ENCODE results near the gene NDUFS7. TPM values are rescaled to one million over a fixed set of nuclear protein-coding genes. Genes with fewer than 3 reads are reported as not detected.
A peak's percentile ranks its signal among the peaks of the same experiment; 100 is the strongest.

Gene NDUFS7
- total RNA-seq: 95.8 and 101 TPM in 2 replicates
- 224 and 352 TPM in 2 replicates for polyA plus RNA-seq
- 111 and 137 TPM in 2 replicates for polyA plus RNA-seq (2011; cell fraction: cytosol; rRNA removed)
- 63.3 and 66.9 TPM in 2 replicates for polyA plus RNA-seq (2011; cell fraction: nucleus; rRNA removed)
- polyA plus RNA-seq (2012): 59.2 and 90.6 TPM in 2 replicates
- 31.8 and 37.6 TPM in 2 replicates for polyA minus RNA-seq
- 142 TPM for polyA minus RNA-seq (2011; cell fraction: cytosol; rRNA and poly(A)+ RNA removed)
- polyA minus RNA-seq (2011; cell fraction: nucleus; rRNA and poly(A)+ RNA removed): 14.0 and 19.4 TPM in 2 replicates
- percentile 55 among the genes with signal in this experiment for Bru-seq, nascent RNA
- BruChase-seq, experiment 1, labeled RNA remaining after a 6-hour chase: percentile 66 among the genes with signal in this experiment
- BruChase-seq, experiment 2, labeled RNA remaining after a 2-hour chase: percentile 76 among the genes with signal in this experiment
- long read RNA-seq, transcript NDUFS7-202 (7 exons, 2,818 nt): minor isoform, 14 of 633 reads
- long read RNA-seq, transcript NDUFS7-201 (8 exons, 1,039 nt): major isoform, 458 of 633 reads
- long read RNA-seq, partial matches to known transcripts: 141 of 633 reads
- long read RNA-seq, other reads (novel, unspliced or antisense): 14 of 633 reads

DNA sequence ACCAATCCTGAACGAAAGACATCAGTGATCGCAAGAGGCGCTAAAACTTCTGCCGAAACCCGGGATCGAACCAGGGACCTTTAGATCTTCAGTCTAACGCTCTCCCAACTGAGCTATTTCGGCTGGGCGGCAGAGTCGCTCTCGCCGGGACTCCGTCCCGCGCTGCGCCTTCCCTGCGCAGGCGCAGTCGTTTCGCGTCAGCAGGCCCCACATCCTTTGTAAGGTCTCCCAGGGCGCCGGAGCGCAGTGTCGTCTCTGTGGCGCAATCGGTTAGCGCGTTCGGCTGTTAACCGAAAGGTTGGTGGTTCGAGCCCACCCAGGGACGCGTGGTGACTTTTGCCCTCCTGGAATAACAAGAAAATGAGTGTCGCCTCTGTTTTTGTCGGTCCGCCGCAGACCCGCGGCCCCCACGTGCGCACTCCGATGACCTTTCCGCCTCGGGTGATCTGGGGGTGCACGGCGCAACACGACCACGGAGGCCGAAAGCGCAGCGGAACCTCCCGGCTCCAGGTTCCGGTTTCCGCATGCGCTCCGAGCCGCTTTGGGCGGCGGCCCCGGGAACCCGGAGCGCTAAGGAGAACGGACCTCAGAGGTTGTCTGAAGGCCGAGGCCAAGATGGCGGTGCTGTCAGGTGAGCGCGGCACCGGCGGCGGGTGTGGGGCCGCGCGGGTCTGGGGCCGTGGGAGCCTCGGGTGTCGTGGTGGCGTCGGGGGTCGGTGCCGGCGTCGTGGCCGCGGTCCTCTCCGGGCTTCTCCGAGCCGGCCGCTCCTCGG lies at the start of gene NDUFS7:
Gene NDUFS7 (plus strand): TSS at position 596 of the 773 bp plus-strand sequence. CDS start 20 bp downstream, at position 616.
- Histone ChIP-seq H3K9me3 (replicated peaks; ENCODE audit: control insufficient read depth, insufficient read depth, low read length) (no peaks in the 10 kb centered on the region), H3K4me1 (ENCODE audit: control insufficient read depth, extremely low read depth, insufficient read depth, low read length) (peaks cover 7% of the 10 kb centered on the region), H3K9me1 (replicated peaks; ENCODE audit: control insufficient read depth, extremely low read depth, insufficient read depth, low read length) (no peaks in the 10 kb centered on the region), H3K27me3 (ENCODE audit: control insufficient read depth in 2 of 2, insufficient read depth in 2 of 2, low read length in 2 of 2) (no peaks in the 10 kb centered on the region), H3K36me3 (ENCODE audit: control insufficient read depth in 2 of 2, extremely low read depth in 1 of 2, insufficient read depth in 2 of 2, low read length in 2 of 2) (peaks cover 0 to 7% of the 10 kb centered on the region in 2 experiments), H3K79me2 (ENCODE audit: control insufficient read depth, insufficient read depth, low read length) (peaks cover 10% of the 10 kb centered on the region), H3K4me2 (ENCODE audit: insufficient read depth, low read length) (peak within 1 kb of the TSS; percentile 91), H3K4me3 (replicated peaks in 1 of 3; ENCODE audit: insufficient read depth in 1 of 3, low read depth in 1 of 3, low read length in 3 of 3) (peak within 1 kb of the TSS; percentile 69 to 84 (median 73)), H4K20me1 (replicated peaks; ENCODE audit: control insufficient read depth, extremely low read depth, insufficient read depth, low read length) (no peaks in the 10 kb centered on the region), H3K9ac (replicated peaks; ENCODE audit: extremely low read depth, insufficient read depth, low read length) (peak within 1 kb of the TSS; percentile 83), H3K27ac (ENCODE audit: insufficient read depth, low read depth, low read length) (peak within 1 kb of the TSS; percentile 18), H2AFZ (ENCODE audit: low read depth, low read length) (peak within 1 kb of the TSS; percentile 74)
- peak; percentile 89 for DNase-seq (ENCODE audit: low read depth, low spot score)
- peak; percentile 91 for FAIRE-seq
- TF ChIP-seq, protein P1, sequence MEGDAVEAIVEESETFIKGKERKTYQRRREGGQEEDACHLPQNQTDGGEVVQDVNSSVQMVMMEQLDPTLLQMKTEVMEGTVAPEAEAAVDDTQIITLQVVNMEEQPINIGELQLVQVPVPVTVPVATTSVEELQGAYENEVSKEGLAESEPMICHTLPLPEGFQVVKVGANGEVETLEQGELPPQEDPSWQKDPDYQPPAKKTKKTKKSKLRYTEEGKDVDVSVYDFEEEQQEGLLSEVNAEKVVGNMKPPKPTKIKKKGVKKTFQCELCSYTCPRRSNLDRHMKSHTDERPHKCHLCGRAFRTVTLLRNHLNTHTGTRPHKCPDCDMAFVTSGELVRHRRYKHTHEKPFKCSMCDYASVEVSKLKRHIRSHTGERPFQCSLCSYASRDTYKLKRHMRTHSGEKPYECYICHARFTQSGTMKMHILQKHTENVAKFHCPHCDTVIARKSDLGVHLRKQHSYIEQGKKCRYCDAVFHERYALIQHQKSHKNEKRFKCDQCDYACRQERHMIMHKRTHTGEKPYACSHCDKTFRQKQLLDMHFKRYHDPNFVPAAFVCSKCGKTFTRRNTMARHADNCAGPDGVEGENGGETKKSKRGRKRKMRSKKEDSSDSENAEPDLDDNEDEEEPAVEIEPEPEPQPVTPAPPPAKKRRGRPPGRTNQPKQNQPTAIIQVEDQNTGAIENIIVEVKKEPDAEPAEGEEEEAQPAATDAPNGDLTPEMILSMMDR (IDR thresholded peaks at IDR 0.05; ENCODE audit: extremely low read depth in 1 of 2, insufficient read depth in 1 of 2, low read depth in 1 of 2, low read length in 2 of 2): peak in 1 of 2 donors; percentile 21
- TF ChIP-seq POLR2AphosphoS5 (IDR thresholded peaks at IDR 0.05; ENCODE audit: insufficient read depth, low read depth, low read length): peak; percentile 33
- no peak for TF ChIP-seq MYC (IDR thresholded peaks at IDR 0.05; ENCODE audit: low read depth, low read length)
- TF ChIP-seq POLR2A (IDR thresholded peaks at IDR 0.05; ENCODE audit: low read depth, low read length): no peak
- no peak for TF ChIP-seq GATA2 (IDR thresholded peaks at IDR 0.05; ENCODE audit: insufficient read depth, insufficient read length, low read depth, low read length)
- TF ChIP-seq EZH2 (IDR thresholded peaks at IDR 0.05; ENCODE audit: borderline replicate concordance, low read depth, low read length, severe bottlenecking): no peak
- ChIA-PET CTCF (interaction anchor here (0.7 to 0.9 kb wide), 5 partner anchors 13 to 139 kb away, joined by 3 to 6 read pairs (median 4); no protein-coding TSS in a partner anchor), POLR2A (interaction anchor here (1.0 kb wide), 1 partner anchor 29 kb away, joined by 6 read pairs; a partner anchor contains a TSS)
- dilution Hi-C loops (cut with MboI; ENCODE audit: extremely low pct_ligation_motif_present, low sequenced_read_pairs): no loop called here
- no TSS peak for BruUV-seq (replicated peaks)
- intact Hi-C loops (cut with micrococcal nuclease): loop anchor here (1.0 to 5.0 kb wide), 5 partner anchors 18 to 104 kb away; partner anchors contain the start of genes DAZAP1 and GAMT
